Measurements from ENCODE around the gene KMO.

Gene KMO

DNA sequence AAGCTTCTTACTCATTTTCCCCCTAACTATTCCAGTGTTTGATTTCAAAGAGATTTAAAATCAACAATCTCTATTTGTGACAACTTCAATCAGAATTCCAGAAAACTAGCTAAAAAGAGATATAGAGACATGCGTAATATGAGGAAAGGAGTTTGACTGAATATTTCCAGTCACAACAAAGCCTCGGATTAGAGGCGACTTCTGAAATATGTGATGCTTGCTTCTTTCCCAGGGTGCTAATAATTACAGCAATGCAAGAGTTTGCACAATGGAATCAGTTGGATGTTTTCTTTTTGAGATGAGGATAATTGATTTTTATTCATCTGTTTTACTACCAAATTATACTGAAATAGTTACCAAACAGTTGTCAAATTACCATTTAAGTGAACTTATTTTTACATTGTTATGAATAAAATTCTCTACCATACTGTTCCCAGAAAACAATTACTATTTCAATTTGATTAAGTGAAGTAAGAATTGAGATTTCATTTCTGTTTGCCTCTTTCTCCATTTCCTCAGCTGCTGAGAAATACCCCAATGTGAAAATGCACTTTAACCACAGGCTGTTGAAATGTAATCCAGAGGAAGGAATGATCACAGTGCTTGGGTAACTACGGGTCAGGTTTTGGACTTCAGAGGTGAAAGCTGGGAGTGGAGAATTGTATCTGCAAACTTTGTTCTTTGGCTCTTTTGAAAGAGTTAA is 28.1 kb downstream of the KMO start:
- no peak overlapping the region for H3K4me3 ChIP-seq (ENCODE audit: low read depth, low read length)
- H3K36me3 ChIP-seq (ENCODE audit: insufficient read depth, low read length): no peaks in the 10 kb centered on the region
- H3K27ac ChIP-seq (ENCODE audit: low read depth, low read length): no peak overlapping the region
- no peaks in the 10 kb centered on the region for H3K79me2 ChIP-seq (ENCODE audit: control insufficient read depth, insufficient read depth, low read length, unreplicated experiment)
- no peak overlapping the region for H2AFZ ChIP-seq (ENCODE audit: low read length, unreplicated experiment)
- H3K4me1 ChIP-seq (ENCODE audit: control insufficient read depth, insufficient read depth, low read length, unreplicated experiment): no peaks in the 10 kb centered on the region
- no peaks in the 10 kb centered on the region for H3K27me3 ChIP-seq (ENCODE audit: insufficient read depth, low read length)

DNA sequence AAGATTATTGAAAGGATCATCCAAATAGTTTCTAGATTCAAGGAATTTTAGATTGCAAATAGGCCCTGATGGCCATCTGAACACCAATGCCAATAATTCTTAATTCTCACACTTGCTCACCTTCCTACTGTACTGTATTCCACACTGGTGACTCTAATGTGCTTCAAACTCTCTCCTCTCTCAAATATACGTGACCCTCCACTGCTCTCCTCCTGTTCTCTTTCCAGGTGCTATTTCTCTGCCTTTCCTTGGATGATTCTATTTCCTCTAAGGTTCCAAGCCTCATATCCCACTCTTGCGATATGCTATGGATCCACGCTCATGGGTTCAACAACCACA is 28.6 kb downstream of the KMO start:
- H3K4me1 ChIP-seq (ENCODE audit: control insufficient read depth, insufficient read depth, low read length, unreplicated experiment): no peaks in the 10 kb centered on the region
- H2AFZ ChIP-seq (ENCODE audit: low read length, unreplicated experiment): no peak overlapping the region
- no peaks in the 10 kb centered on the region for H3K36me3 ChIP-seq (ENCODE audit: insufficient read depth, low read length)
- no peak overlapping the region for H3K4me3 ChIP-seq (ENCODE audit: low read depth, low read length)
- no peak overlapping the region for H3K27ac ChIP-seq (ENCODE audit: low read depth, low read length)
- no peaks in the 10 kb centered on the region for H3K27me3 ChIP-seq (ENCODE audit: insufficient read depth, low read length)
- no peaks in the 10 kb centered on the region for H3K79me2 ChIP-seq (ENCODE audit: control insufficient read depth, insufficient read depth, low read length, unreplicated experiment)

DNA sequence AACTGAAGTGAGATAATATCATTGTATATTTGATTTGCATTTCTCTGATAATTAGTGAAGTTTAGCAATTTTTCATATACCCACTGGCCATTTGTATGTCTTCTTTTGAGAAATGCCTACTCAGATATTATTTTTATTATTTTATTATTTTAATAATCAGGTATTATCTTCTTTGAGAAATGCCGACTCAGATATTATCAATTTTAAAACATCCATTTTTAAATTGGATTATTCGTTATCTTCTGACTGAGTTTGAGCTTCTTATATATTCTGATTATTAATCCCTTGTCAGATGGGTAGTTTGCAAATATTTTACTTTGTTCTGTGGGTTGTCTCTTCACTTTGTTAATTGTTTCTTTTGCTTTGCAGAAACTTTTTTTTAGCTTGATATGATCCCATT is 37.7 kb downstream of the KMO start:
- no peaks in the 10 kb centered on the region for H3K36me3 ChIP-seq (ENCODE audit: insufficient read depth, low read length)
- H2AFZ ChIP-seq (ENCODE audit: low read length, unreplicated experiment): no peak overlapping the region
- H3K4me1 ChIP-seq (ENCODE audit: control insufficient read depth, insufficient read depth, low read length, unreplicated experiment): no peaks in the 10 kb centered on the region
- H3K4me3 ChIP-seq (ENCODE audit: low read depth, low read length): no peak overlapping the region
- no peak overlapping the region for H3K27ac ChIP-seq (ENCODE audit: low read depth, low read length)
- H3K79me2 ChIP-seq (ENCODE audit: control insufficient read depth, insufficient read depth, low read length, unreplicated experiment): no peaks in the 10 kb centered on the region
- H3K27me3 ChIP-seq (ENCODE audit: insufficient read depth, low read length): peaks cover 3% of the 10 kb centered on the region; the same call in 1 of the 2 replicates

DNA sequence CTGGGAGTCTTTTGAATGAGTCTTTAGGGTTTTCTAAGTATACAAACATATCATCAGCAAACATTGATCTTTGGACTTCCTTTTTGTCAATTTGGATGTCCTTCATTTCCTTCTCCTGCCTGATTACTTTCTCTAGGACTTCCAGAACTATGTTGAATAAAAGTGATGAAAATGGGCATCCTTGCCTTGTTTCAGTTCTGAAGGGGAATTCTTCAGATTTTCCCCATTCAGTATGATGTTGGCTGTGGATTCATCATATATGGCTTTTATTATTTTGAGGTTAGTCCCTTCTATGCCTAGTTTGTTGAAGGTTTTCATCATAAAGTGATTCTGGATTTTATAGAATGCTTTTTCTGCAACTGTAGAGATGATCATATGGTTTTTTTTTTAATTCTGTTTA is 42.0 kb downstream of the KMO start:
- Histone ChIP-seq H3K27ac (ENCODE audit: low read depth, low read length) (no peak overlapping the region), H2AFZ (ENCODE audit: low read length, unreplicated experiment) (no peak overlapping the region), H3K4me1 (ENCODE audit: control insufficient read depth, insufficient read depth, low read length, unreplicated experiment) (no peaks in the 10 kb centered on the region), H3K4me3 (ENCODE audit: low read depth, low read length) (no peak overlapping the region), H3K79me2 (ENCODE audit: control insufficient read depth, insufficient read depth, low read length, unreplicated experiment) (no peaks in the 10 kb centered on the region), H3K36me3 (ENCODE audit: insufficient read depth, low read length) (no peaks in the 10 kb centered on the region), H3K27me3 (ENCODE audit: insufficient read depth, low read length) (peaks cover 12% of the 10 kb centered on the region; the same call in 1 of the 2 replicates)

DNA sequence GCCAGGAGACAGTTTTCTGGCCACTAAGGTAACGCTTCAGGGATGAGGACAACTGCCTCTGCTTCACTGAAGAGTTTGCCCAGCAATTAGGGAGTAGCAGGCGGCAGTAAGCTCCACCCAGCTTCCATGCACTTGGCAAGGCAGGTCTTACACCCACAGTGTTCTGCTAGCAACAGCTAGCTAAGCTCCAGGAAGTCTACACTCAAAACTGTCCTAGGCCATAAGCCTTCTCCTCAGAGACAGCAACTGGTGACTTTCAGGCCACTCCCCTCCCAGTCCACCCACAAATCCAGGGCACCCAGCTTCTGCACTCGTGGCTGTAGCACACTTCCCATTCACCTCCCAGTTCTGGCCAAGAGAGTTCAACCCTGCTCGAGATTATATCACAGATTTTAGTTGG is 47.3 kb downstream of the KMO start:
- Histone ChIP-seq H3K36me3 (ENCODE audit: insufficient read depth, low read length) (no peaks in the 10 kb centered on the region), H2AFZ (ENCODE audit: low read length, unreplicated experiment) (no peak overlapping the region), H3K27ac (ENCODE audit: low read depth, low read length) (no peak overlapping the region), H3K79me2 (ENCODE audit: control insufficient read depth, insufficient read depth, low read length, unreplicated experiment) (no peaks in the 10 kb centered on the region), H3K27me3 (ENCODE audit: insufficient read depth, low read length) (peaks cover 9% of the 10 kb centered on the region; the same call in 1 of the 2 replicates), H3K4me3 (ENCODE audit: low read depth, low read length) (no peak overlapping the region), H3K4me1 (ENCODE audit: control insufficient read depth, insufficient read depth, low read length, unreplicated experiment) (no peaks in the 10 kb centered on the region)

DNA sequence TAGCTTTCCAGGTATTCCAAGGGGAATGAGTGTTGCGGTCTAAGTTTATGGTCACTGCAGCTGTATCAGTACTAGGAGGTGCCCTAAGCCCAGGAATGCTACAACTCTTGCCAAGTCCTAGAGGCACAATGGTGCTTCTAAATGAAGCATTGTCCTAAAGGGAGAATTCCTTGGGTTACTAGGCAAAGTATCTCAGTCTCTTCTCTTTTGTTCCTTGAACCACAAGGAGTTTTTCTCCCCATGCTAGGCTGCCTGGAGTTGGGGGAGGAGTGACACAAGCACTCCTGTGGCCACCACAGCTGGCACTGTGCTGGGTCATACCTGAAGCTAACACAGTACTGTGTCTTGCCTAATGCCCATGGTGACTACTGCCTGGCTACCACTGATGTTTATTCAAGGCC is 50.7 kb downstream of the KMO start:
- no peaks in the 10 kb centered on the region for H3K36me3 ChIP-seq (ENCODE audit: insufficient read depth, low read length)
- no peaks in the 10 kb centered on the region for H3K27me3 ChIP-seq (ENCODE audit: insufficient read depth, low read length)
- H3K79me2 ChIP-seq (ENCODE audit: control insufficient read depth, insufficient read depth, low read length, unreplicated experiment): no peaks in the 10 kb centered on the region
- no peak overlapping the region for H2AFZ ChIP-seq (ENCODE audit: low read length, unreplicated experiment)
- no peak overlapping the region for H3K4me3 ChIP-seq (ENCODE audit: low read depth, low read length)
- H3K4me1 ChIP-seq (ENCODE audit: control insufficient read depth, insufficient read depth, low read length, unreplicated experiment): no peaks in the 10 kb centered on the region
- H3K27ac ChIP-seq (ENCODE audit: low read depth, low read length): no peak overlapping the region

DNA sequence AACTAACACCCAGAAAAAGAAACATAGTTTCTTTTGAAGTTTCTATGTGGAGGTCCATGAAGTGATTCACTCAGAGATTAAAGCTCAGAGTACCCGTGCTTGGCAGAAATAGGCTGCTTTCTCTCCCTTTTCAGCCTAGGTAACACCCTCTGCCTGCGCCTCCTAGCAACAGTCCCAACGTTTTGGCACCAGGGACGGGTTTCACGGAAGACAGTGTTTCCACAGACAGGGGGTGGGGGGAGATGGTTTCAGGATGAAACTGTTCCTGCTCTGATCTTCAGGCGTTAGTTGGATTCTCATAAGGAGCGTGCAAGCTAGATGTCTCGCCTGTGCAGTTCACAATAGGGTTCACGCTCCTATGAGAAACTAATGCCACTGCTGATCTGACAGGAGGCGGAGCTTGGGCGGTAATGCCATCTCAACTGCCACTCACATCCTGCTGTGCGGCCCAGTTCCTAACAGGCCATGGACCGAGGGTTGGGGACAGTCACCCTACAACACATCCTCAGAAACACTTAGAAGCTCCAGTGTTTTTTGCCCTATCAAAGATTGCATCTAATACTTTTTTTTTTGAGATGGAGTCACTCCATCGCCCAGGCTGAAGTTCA is 54.8 kb downstream of the KMO start:
- Histone ChIP-seq H3K27me3 (ENCODE audit: insufficient read depth, low read length) (no peaks in the 10 kb centered on the region), H3K79me2 (ENCODE audit: control insufficient read depth, insufficient read depth, low read length, unreplicated experiment) (no peaks in the 10 kb centered on the region), H3K4me3 (ENCODE audit: low read depth, low read length) (no peak overlapping the region), H3K4me1 (ENCODE audit: control insufficient read depth, insufficient read depth, low read length, unreplicated experiment) (peaks cover 7% of the 10 kb centered on the region), H2AFZ (ENCODE audit: low read length, unreplicated experiment) (no peak overlapping the region), H3K36me3 (ENCODE audit: insufficient read depth, low read length) (no peaks in the 10 kb centered on the region), H3K27ac (ENCODE audit: low read depth, low read length) (no peak overlapping the region)

DNA sequence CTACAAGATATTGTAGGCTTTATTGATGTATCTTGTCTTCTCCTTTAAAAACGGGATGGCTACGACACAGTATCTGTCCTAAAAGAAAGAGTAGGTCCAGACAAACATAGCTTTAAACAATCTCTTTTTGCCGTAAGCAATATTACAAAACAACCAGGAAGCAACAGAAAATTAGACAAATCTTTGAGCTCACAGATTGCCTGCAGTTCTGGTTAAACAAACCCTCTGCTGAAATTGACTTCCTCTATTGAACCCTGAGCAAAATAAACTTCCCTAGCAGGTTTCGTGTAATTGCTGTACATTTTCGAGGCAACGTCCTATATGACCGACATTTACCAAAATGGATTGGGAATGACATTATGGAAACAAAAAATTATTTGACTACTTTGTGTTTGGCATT is 57.3 kb downstream of the KMO start:
- Histone ChIP-seq H3K27me3 (ENCODE audit: insufficient read depth, low read length) (no peaks in the 10 kb centered on the region), H3K4me1 (ENCODE audit: control insufficient read depth, insufficient read depth, low read length, unreplicated experiment) (peaks cover 25% of the 10 kb centered on the region), H3K79me2 (ENCODE audit: control insufficient read depth, insufficient read depth, low read length, unreplicated experiment) (no peaks in the 10 kb centered on the region), H3K36me3 (ENCODE audit: insufficient read depth, low read length) (peaks cover 5% of the 10 kb centered on the region), H3K4me3 (ENCODE audit: low read depth, low read length) (no peak overlapping the region), H3K27ac (ENCODE audit: low read depth, low read length) (no peak overlapping the region), H2AFZ (ENCODE audit: low read length, unreplicated experiment) (no peak overlapping the region)

DNA sequence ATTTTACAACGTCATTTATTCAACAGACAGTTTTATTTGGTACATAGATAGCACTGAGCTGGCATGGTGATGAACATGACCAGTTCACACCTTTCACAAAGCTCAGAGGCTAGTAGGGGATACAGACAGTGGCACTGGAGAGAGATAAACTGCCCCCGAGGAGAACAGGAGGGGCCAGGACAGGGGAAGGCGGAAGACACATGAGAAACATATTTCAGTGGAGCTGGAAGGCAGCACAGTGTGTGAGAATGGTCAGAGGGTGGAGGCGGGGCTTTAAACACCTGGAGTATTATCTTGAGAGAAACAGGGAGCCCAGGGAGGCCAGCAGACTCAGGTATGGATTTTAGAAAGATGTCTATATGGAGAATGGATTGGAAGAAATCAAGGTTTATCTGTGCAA is 58.5 kb downstream of the KMO start:
- H3K36me3 ChIP-seq (ENCODE audit: insufficient read depth, low read length): peaks cover 6% of the 10 kb centered on the region
- no peak overlapping the region for H3K4me3 ChIP-seq (ENCODE audit: low read depth, low read length)
- H3K4me1 ChIP-seq (ENCODE audit: control insufficient read depth, insufficient read depth, low read length, unreplicated experiment): peaks cover 25% of the 10 kb centered on the region
- H3K27ac ChIP-seq (ENCODE audit: low read depth, low read length): no peak overlapping the region
- H3K79me2 ChIP-seq (ENCODE audit: control insufficient read depth, insufficient read depth, low read length, unreplicated experiment): no peaks in the 10 kb centered on the region
- H3K27me3 ChIP-seq (ENCODE audit: insufficient read depth, low read length): no peaks in the 10 kb centered on the region
- H2AFZ ChIP-seq (ENCODE audit: low read length, unreplicated experiment): no peak overlapping the region

DNA sequence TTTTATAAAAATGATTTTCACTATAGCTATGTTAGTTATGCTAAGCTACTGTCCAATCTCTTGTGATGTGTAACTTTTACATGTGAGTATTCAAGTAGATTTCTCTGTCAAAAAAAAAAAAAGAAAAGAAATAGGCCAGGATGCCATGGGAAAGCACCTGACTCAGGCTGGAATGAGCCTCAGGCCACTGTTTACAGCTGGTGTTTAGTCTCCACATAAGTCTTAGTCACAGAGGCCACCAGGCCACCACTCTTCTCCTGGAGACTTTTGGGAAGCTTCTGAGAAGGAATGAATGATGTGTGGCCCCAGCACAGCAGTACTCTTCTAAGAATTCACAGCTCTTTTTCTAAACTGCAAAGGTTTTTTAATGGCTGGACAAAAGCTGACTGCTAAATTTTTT is 59.1 kb downstream of the KMO start:
- Histone ChIP-seq H3K79me2 (ENCODE audit: control insufficient read depth, insufficient read depth, low read length, unreplicated experiment) (no peaks in the 10 kb centered on the region), H3K4me1 (ENCODE audit: control insufficient read depth, insufficient read depth, low read length, unreplicated experiment) (peaks cover 25% of the 10 kb centered on the region), H3K36me3 (ENCODE audit: insufficient read depth, low read length) (peaks cover 6% of the 10 kb centered on the region), H3K27me3 (ENCODE audit: insufficient read depth, low read length) (no peaks in the 10 kb centered on the region), H3K27ac (ENCODE audit: low read depth, low read length) (no peak overlapping the region), H3K4me3 (ENCODE audit: low read depth, low read length) (no peak overlapping the region), H2AFZ (ENCODE audit: low read length, unreplicated experiment) (no peak overlapping the region)

DNA sequence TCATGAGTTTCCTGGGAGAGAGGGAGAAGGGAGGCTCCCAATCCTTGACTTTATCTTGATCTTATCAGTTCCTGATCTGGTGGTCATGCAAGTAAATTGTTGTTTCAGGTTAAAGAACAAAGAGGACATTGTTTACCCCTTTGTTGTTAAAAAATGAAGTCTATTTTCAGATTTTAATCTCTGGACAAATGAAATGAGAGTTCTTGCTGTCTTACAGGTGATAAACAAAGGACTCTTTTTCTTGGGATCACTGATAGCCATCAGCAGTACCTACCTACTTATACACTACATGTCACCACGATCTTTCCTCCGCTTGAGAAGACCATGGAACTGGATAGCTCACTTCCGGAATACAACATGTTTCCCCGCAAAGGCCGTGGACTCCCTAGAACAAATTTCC is 59.6 kb downstream of the KMO start:
- H2AFZ ChIP-seq (ENCODE audit: low read length, unreplicated experiment): no peak overlapping the region
- no peaks in the 10 kb centered on the region for H3K79me2 ChIP-seq (ENCODE audit: control insufficient read depth, insufficient read depth, low read length, unreplicated experiment)
- peaks cover 25% of the 10 kb centered on the region for H3K4me1 ChIP-seq (ENCODE audit: control insufficient read depth, insufficient read depth, low read length, unreplicated experiment)
- no peak overlapping the region for H3K27ac ChIP-seq (ENCODE audit: low read depth, low read length)
- H3K36me3 ChIP-seq (ENCODE audit: insufficient read depth, low read length): peaks cover 6% of the 10 kb centered on the region
- H3K4me3 ChIP-seq (ENCODE audit: low read depth, low read length): no peak overlapping the region
- H3K27me3 ChIP-seq (ENCODE audit: insufficient read depth, low read length): no peaks in the 10 kb centered on the region

Measured in ACC112 (cell line).